Measurements from ENCODE around the gene OSGEP. TPM values are rescaled to one million over a fixed set of nuclear protein-coding genes. Genes with fewer than 3 reads are reported as not detected.
A peak's percentile ranks its signal among the peaks of the same experiment; 100 is the strongest.

Gene OSGEP
- total RNA-seq, 4 donors from 2014 or later: 56.7 to 88.8 (median 75.0) TPM

GRCh38 chr14:20461225-20462141 is 6.9 kb upstream of the OSGEP start, which contains the start of gene PIP4P1:
Gene PIP4P1 (minus strand): TSS chr14:20461434. CDS start chr14:20461325, 109 bp downstream.
- intact Hi-C loops (cut with DNase I): loop anchor here (10.0 kb wide), 1 partner anchor 47 kb away; the partner anchor contains the start of gene TEP1
- Histone ChIP-seq H3K36me3 (peaks cover 26 to 28% of the 10 kb centered on the region in 2 donors), H3K9me3 (no peaks in the 10 kb centered on the region), H3K4me1 (peaks cover 9 to 11% of the 10 kb centered on the region in 2 donors), H3K27ac (peak within 1 kb of the TSS; percentile 83 to 89 (median 86)), H3K4me3 (replicated peaks in 1 of 3) (peak within 1 kb of the TSS; percentile 73 to 94 (median 80)), H3K27me3 (no peaks in the 10 kb centered on the region)
- peak; percentile 99 for DNase-seq
- TF ChIP-seq POLR2A (IDR thresholded peaks at IDR 0.05): peak; percentile 63 to 82
- TF ChIP-seq CTCF (IDR thresholded peaks at IDR 0.05): peak in 1 of 6 experiments; percentile 9
- WGBS, 2 donors: 0 to 1% methylated on average over 23 to 26 of the region's 67 CpGs

- no peak for TF ChIP-seq CTCF (IDR thresholded peaks at IDR 0.05)
- no peak for TF ChIP-seq POLR2A (IDR thresholded peaks at IDR 0.05)
- Histone ChIP-seq H3K36me3 (peaks cover 26 to 29% of the 10 kb centered on the region in 2 donors), H3K27ac (peak overlapping the region; percentile 67 to 89 (median 86)), H3K4me3 (replicated peaks in 1 of 3) (peak overlapping the region; percentile 73 to 94 (median 80)), H3K27me3 (no peaks in the 10 kb centered on the region), H3K9me3 (no peaks in the 10 kb centered on the region), H3K4me1 (peaks cover 17 to 19% of the 10 kb centered on the region in 2 donors)
- WGBS, 2 donors: 11 to 16% methylated on average over 8 to 19 of the region's 32 CpGs
- intact Hi-C loops (cut with DNase I): loop anchor here (10.0 kb wide), 1 partner anchor 46 kb away; the partner anchor contains the start of gene TEP1
- DNase-seq: peak; percentile 60 to 64
Measured at GRCh38 chr14:20460458-20461224, 6.0 kb upstream of the OSGEP start.

GRCh38 chr14:20458031-20458789 is 3.6 kb upstream of the OSGEP start:
- peaks cover 26 to 28% of the 10 kb centered on the region in 2 donors for H3K4me1 ChIP-seq
- no peaks in the 10 kb centered on the region for H3K9me3 ChIP-seq
- 68 to 81% methylated on average over 4 to 8 of the region's 8 CpGs for WGBS, 2 donors
- no peaks in the 10 kb centered on the region for H3K27me3 ChIP-seq
- DNase-seq: no peak
- intact Hi-C loops (cut with DNase I): loop anchor here (10.0 kb wide), 2 partner anchors 123 to 227 kb away; partner anchors contain the start of genes ANG, CCNB1IP1 and RNASE4
- peaks cover 26 to 29% of the 10 kb centered on the region in 2 donors for H3K36me3 ChIP-seq
- TF ChIP-seq CTCF (IDR thresholded peaks at IDR 0.05) (no peak), POLR2A (IDR thresholded peaks at IDR 0.05) (no peak)
- H3K4me3 ChIP-seq (replicated peaks in 1 of 3): no peak overlapping the region
- no peak overlapping the region for H3K27ac ChIP-seq

- Histone ChIP-seq H3K27me3 (no peaks in the 10 kb centered on the region), H3K36me3 (peaks cover 28 to 34% of the 10 kb centered on the region in 2 donors), H3K27ac (no peak overlapping the region), H3K4me3 (replicated peaks in 1 of 3) (no peak overlapping the region), H3K9me3 (no peaks in the 10 kb centered on the region), H3K4me1 (peaks cover 26 to 33% of the 10 kb centered on the region in 2 donors)
- 90% methylated on average over 13 of the region's 13 CpGs for WGBS, 2 donors
- DNase-seq: no peak
- TF ChIP-seq CTCF (IDR thresholded peaks at IDR 0.05) (no peak), POLR2A (IDR thresholded peaks at IDR 0.05) (no peak)
- intact Hi-C loops (cut with DNase I): loop anchor here (10.0 kb wide), 2 partner anchors 122 to 228 kb away; partner anchors contain the start of genes ANG, CCNB1IP1 and RNASE4
Measured at GRCh38 chr14:20456971-20457370, 2.4 kb upstream of the OSGEP start.

Measured in thyroid gland (tissue), 4 donors.